NCI-H524 treated with DMSO at 0.1 percent for 48 hours (cell line): ENCODE measurements around the gene FAM219A.

Experiments
- DNase-seq: peaks from one replicate; lab custom pipeline; 2025; lab: John Stamatoyannopoulos, UW

Gene FAM219A, protein sequence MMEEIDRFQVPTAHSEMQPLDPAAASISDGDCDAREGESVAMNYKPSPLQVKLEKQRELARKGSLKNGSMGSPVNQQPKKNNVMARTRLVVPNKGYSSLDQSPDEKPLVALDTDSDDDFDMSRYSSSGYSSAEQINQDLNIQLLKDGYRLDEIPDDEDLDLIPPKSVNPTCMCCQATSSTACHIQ

DNA sequence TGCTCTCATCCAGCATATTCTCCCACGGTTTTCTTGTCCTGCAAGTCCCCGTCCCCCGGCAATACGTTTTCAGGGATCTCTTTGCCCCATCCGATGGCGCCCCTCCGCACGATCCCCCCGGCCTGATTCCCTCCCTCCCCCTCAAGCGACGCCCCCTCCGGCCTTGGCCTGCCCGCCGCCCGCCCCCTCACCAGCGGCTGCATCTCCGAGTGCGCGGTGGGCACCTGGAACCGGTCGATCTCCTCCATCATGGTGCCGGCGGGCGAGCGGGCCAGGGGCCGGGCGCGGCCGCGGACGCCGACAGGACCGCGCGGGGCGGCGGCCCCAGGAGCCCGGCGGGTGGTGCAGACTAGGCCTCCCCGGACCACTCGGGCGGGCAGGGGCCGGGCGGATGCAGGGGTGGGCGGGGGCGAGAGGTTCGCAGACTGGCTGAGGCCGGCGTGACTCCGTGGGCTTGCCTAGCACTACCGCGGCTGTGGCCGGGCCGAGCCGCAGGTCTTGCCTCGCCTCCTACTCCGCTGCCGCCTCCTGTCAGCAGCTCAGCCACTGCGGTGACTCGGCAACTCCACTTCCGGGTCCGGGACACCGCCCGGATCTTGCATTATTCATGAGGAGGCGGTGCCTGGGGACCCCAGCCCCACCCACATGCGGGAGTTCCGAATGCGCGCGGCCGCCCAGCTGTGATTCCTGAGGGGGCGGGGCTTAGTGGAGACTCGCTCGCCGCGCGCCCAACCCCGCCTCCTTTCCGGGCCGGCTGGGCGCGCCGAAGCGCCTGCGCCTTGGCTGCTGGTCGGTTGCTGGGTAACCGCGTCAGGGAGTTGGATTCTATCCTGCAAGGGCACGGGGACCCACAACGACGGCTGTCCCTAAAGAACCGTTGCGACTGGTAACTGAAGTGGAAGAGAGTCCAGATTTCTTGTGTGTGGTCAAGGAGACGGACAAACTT, at the start of gene FAM219A, which contains the start of gene DNAI1:
Gene FAM219A (minus strand): TSS at position 558 of the 946 bp plus-strand sequence. CDS start 307 bp downstream, at position 251.
Gene DNAI1 (plus strand): TSS at position 793 of the 946 bp plus-strand sequence. CDS start 201 bp downstream, outside the sequence.
- DNase-seq = peak; percentile 60

- no peak for DNase-seq
Measured at GRCh38 chr9:34507966-34508365, 49.6 kb upstream of the FAM219A start.

DNA sequence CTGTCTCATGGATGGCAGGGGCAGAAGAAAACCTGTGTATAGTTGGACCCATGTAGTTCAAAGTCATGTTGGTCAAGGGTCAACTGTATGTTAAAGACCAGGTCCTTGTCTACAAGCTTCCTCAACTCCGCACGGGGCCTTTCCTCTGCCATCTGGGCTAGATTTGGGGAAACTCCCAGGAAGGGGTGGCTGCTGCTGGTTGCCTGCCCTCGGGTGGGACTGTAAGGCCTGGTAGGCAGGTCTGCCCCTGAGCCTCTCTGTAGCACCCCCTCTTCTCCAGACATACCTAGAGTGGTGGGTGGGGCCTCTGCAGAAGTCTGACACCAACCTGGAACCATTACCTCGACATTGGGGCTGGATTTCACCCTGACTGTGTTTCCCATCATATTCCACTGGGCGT, 49.2 kb upstream of the FAM219A start:
- DNase-seq = no peak

GRCh38 chr9:34506623-34507022, 48.3 kb upstream of the FAM219A start:
- no peak for DNase-seq

DNA sequence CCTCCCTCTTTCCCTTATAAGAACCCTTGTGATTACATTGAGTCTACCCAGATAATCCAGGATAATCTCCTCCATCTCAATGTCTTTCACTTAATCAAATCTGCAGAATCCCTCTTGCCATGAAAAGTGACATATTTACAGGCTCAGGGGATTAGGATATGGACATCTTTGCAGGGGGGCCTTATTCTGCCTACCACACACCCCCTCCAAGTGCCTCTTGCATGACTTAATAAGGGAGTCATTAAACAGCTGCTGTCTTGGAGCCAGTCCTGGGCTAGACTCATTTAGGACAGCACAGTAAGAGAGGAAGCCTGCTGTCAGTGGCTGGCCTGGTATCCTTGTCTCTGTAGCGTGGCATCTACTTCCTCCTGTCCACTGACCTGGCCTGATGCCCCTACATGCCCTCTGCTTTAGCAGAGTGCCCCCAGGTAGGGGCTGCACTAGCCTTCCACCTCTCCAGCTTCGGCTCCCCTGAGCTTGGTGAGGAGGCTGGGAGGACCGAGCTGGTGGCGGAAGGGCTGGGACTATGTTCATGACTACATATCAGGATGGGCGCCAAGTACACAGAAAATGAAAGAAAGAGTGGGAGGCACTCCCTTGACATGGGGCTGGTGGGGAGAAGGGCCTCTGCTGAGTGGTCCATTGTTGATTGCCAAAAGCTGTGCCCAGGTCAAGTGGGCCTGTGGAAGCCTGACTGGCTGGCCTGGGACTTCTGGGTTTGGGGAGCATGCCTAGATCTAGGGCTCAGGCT, 47.2 kb upstream of the FAM219A start:
- DNase-seq = peak; percentile 93

- no peak for DNase-seq
Measured at GRCh38 chr9:34503406-34503805, 45.0 kb upstream of the FAM219A start.

- no peak for DNase-seq
Measured at GRCh38 chr9:34502891-34503290, 44.5 kb upstream of the FAM219A start.

DNA sequence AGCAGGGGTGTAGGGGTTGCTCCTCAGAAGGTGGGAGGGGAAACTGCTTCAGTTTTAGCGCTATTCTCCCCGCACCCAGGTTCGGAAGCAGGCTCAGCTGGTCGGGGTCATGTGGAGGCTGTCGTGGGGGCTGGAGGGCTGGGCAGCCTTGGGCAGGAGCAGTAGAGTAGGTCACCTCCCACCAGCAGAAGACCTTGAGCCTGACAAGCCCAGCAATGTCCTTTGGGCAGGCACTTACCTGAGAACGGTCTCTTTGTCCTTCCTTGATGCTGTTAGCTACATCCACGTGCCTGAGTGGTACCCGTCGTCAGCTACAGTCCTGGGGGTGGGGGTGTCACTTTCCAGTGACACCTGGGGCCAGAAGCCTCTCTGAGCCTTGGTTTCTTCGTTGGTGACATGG, 44.1 kb upstream of the FAM219A start:
- DNase-seq = no peak

GRCh38 chr9:34501889-34502425, 43.6 kb upstream of the FAM219A start:
- no peak for DNase-seq

DNA sequence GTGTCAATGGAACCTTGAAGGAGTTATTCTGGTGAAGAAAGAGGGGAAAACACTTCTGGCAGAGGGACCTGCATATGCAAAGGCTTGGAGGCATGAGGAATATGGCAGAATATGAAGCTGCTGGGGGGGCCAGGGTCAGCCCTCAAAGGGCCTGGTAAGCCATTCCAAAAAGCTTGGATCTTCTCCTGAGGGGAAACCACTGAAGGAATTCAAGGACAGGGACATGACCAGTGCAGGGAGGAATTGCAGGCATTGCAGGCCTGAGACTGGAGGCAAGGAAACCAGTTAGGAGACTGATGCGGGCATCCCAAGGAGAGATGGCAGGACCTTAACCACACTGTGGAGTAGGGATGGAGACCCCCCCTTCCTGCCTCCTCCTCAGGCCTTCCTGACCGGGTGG, 43.0 kb upstream of the FAM219A start:
- no peak for DNase-seq

- DNase-seq = no peak
Measured at GRCh38 chr9:34500623-34501267, 42.4 kb upstream of the FAM219A start.

DNA sequence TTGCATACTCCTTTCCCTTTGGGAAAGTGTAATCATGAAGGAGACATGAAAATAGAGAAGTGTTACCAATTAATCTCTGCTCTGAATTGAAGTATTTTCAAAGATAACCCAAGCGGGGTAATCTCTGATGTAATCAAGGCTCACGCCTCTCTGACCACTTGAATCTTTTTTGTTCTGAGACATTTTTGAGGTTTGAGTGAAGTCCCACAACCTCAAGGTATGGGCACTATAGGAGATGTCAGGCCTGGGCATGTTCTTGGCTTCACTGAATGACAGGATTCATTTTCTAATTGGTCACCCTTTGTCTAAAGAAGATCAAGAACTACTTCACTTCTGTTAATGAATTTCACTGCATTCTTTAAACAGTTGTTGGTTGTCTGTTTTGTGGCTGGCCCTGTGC, 40.7 kb upstream of the FAM219A start:
- no peak for DNase-seq

- no peak for DNase-seq
Measured at GRCh38 chr9:34498553-34498952, 40.2 kb upstream of the FAM219A start.

GRCh38 chr9:34496149-34496712, 37.9 kb upstream of the FAM219A start:
- no peak for DNase-seq

GRCh38 chr9:34493972-34494535, 35.7 kb upstream of the FAM219A start:
- DNase-seq = no peak

DNA sequence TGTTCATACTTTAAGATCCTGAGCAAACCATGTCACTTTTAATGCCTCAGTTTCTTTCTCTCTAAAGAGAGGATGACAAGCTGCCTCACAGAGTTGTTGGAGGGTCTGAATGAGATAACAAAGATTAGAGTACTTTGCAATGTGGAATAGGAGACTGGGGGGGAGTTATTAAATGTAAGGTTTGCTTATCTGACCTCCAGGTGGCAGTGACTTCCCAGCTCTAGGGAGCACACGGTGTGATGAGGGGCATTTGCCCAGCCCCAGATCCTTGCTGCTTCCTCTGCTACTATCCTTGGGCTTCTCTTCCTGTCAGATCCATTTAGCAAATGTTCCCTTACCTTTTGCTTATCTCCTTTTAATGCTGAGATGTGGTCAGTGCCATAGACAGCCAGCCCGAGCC, 33.7 kb upstream of the FAM219A start:
- DNase-seq = no peak

GRCh38 chr9:34491596-34491995, 33.2 kb upstream of the FAM219A start:
- no peak for DNase-seq

GRCh38 chr9:34490760-34491159, 32.4 kb upstream of the FAM219A start:
- DNase-seq = no peak

DNA sequence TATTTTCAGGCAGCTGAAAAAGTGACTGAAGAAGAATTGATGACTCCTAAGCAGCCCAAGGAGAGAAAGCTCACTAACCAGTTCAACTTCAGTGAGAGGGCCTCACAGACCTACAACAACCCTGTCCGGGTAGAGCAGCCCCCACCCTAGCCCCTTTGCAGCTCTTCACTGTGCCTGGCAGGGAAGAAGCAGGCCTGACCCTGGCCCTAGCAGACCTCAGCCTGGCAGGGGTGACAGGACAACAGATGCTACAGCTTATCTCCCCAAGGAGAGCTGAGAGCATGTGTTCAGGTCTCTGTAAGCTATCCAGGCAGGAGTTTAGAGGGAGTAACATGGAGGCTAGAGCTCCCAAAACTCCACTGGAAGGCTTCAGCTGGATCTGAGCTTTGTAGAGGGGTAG, 32.0 kb upstream of the FAM219A start:
- no peak for DNase-seq

DNA sequence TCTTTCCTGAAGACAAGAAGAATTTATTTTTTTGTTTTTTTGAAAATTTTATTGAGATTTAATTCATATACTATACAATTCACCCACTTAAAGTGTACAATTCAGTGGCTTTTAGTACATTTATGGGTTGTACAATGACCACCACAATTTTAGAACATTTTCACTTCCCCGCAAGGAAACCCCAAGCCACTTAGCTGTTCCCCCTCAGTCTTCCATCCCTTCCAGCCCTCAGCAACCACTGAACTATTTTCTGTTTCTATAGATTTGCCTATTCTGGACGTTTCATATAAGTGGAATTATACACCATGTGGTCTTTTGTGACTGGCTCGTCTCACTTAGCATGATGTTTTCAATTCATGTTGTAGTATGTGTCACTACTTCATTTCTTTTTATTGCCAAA, 28.2 kb upstream of the FAM219A start:
- DNase-seq = no peak

- DNase-seq = no peak
Measured at GRCh38 chr9:34485822-34486221, 27.5 kb upstream of the FAM219A start.
